ENCODE data around the gene COPZ1. TPM values are rescaled to one million over a fixed set of nuclear protein-coding genes. Genes with fewer than 3 reads are reported as not detected.
A peak's percentile ranks its signal among the peaks of the same experiment; 100 is the strongest.

The COPZ1 gene
- total RNA-seq, 1 experiment from 2014 or later = 207 TPM

- BruUV-seq (replicated peaks) = no TSS peak
- Mint-ChIP-seq H3K27ac (ENCODE audit: low read depth, unreplicated experiment) (no peak overlapping the region), H3K36me3 (ENCODE audit: insufficient read depth, unreplicated experiment) (peaks cover 38% of the 10 kb centered on the region), H3K27me3 (ENCODE audit: insufficient read depth, unreplicated experiment) (no peaks in the 10 kb centered on the region), H3K9me3 (ENCODE audit: unreplicated experiment) (no peaks in the 10 kb centered on the region), H3K4me3 (ENCODE audit: unreplicated experiment) (no peak overlapping the region), H3K4me1 (ENCODE audit: insufficient read depth, unreplicated experiment) (peaks cover 28% of the 10 kb centered on the region)
- no peak for DNase-seq (ENCODE audit: unreplicated experiment)
- TF ChIP-seq CTCF (IDR thresholded peaks at IDR 0.05; ENCODE audit: unreplicated experiment) = no peak
- intact Hi-C loops (cut with micrococcal nuclease) = no loop called here
- CTCF ChIA-PET = interaction anchor here (0.5 to 6.4 kb wide), 15 partner anchors 9 to 119 kb away, joined by 3 to 46 read pairs (median 5); partner anchors contain the start of gene COPZ1
- POLR2A ChIA-PET = interaction anchor here (1.1 to 3.0 kb wide), 3 partner anchors 8 to 53 kb away, joined by 4 to 12 read pairs (median 8); partner anchors contain the start of genes CBX5, COPZ1 and HNRNPA1
Observed at GRCh38 chr12:54333420-54334034, 8.6 kb downstream of the COPZ1 start.

- ChIA-PET POLR2A (interaction anchor here (0.5 to 1.7 kb wide), 7 partner anchors 11 to 577 kb away, joined by 3 to 13 read pairs (median 3); partner anchors contain the start of genes CBX5 and HNRNPA1), CTCF (interaction anchor here (0.6 to 6.4 kb wide), 21 partner anchors 10 to 106 kb away, joined by 3 to 46 read pairs (median 5); partner anchors contain the start of genes CBX5, COPZ1 and HNRNPA1)
- no peak for DNase-seq (ENCODE audit: unreplicated experiment)
- intact Hi-C loops (cut with micrococcal nuclease) = loop anchor here (2.0 kb wide), 1 partner anchor 23 kb away; no protein-coding TSS in a partner anchor
- Mint-ChIP-seq H3K9me3 (ENCODE audit: unreplicated experiment) (no peaks in the 10 kb centered on the region), H3K4me3 (ENCODE audit: unreplicated experiment) (no peak overlapping the region), H3K4me1 (ENCODE audit: insufficient read depth, unreplicated experiment) (peaks cover 13% of the 10 kb centered on the region), H3K36me3 (ENCODE audit: insufficient read depth, unreplicated experiment) (peaks cover 39% of the 10 kb centered on the region), H3K27me3 (ENCODE audit: insufficient read depth, unreplicated experiment) (no peaks in the 10 kb centered on the region), H3K27ac (ENCODE audit: low read depth, unreplicated experiment) (no peak overlapping the region)
- TSS peak; percentile 27 for BruUV-seq (replicated peaks)
- no peak for TF ChIP-seq CTCF (IDR thresholded peaks at IDR 0.05; ENCODE audit: unreplicated experiment)
Observed at GRCh38 chr12:54337280-54337842, 12.4 kb downstream of the COPZ1 start.

GRCh38 chr12:54337854-54338650, 13.1 kb downstream of the COPZ1 start:
- intact Hi-C loops (cut with micrococcal nuclease) = loop anchor here (2.0 kb wide), 1 partner anchor 23 kb away; no protein-coding TSS in a partner anchor
- ChIA-PET CTCF (interaction anchor here (0.6 to 6.4 kb wide), 20 partner anchors 9 to 1016 kb away, joined by 3 to 46 read pairs (median 6); partner anchors contain the start of genes CBX5, COPZ1 and HNRNPA1), POLR2A (interaction anchor here (0.5 to 1.7 kb wide), 7 partner anchors 11 to 578 kb away, joined by 3 to 13 read pairs (median 3); partner anchors contain the start of genes CBX5 and HNRNPA1)
- no peaks in the 10 kb centered on the region for H3K27me3 Mint-ChIP-seq (ENCODE audit: insufficient read depth, unreplicated experiment)
- no peak overlapping the region for H3K27ac Mint-ChIP-seq (ENCODE audit: low read depth, unreplicated experiment)
- no peaks in the 10 kb centered on the region for H3K9me3 Mint-ChIP-seq (ENCODE audit: unreplicated experiment)
- no peak for DNase-seq (ENCODE audit: unreplicated experiment)
- no peak for TF ChIP-seq CTCF (IDR thresholded peaks at IDR 0.05; ENCODE audit: unreplicated experiment)
- H3K4me3 Mint-ChIP-seq (ENCODE audit: unreplicated experiment) = no peak overlapping the region
- H3K4me1 Mint-ChIP-seq (ENCODE audit: insufficient read depth, unreplicated experiment) = peaks cover 13% of the 10 kb centered on the region
- H3K36me3 Mint-ChIP-seq (ENCODE audit: insufficient read depth, unreplicated experiment) = peaks cover 42% of the 10 kb centered on the region
- BruUV-seq (replicated peaks) = no TSS peak
